T-cell (primary cell): ENCODE measurements around the gene ZNF135. TPM values are rescaled to one million over a fixed set of nuclear protein-coding genes. Genes with fewer than 3 reads are reported as not detected.

Experiments
- ATAC-seq, 4 experiments: fragments of 200-7000 bp in 3 of 4; fragments of 150-1000 bp in 1 of 4; cut with Tn5 transposase; replicated peaks in 1 of 4; 1 replicate in 3 of 4; 2 replicates in 1 of 4; pipeline ENCODE4 v1.10.0; 2021; ENCODE audit warnings: moderate library complexity in 3 of 4, mild to moderate bottlenecking in 2 of 4, moderate number of reproducible peaks in 1 of 4
- CTCF ChIA-PET, 2 donors: fragments of 300-600 bp; sonication (Branson Sonifier 250); formaldehyde crosslinking; loops; one replicate each; lab custom pipeline; 2022; ENCODE audit warnings: antibody characterized with exemption in 2 of 2; lab: Charles Lee
- POLR2A ChIA-PET, 2 donors: fragments of 300-600 bp; sonication (Branson Sonifier 250); formaldehyde crosslinking; loops; one replicate each; lab custom pipeline; 2022; ENCODE audit warnings: antibody characterized with exemption in 2 of 2; lab: Charles Lee
- DNase-seq, 35 experiments: peaks; one replicate each; pipeline versions ENCODE4 v3.0.0 to v3.0.0-alpha.2; 2013 to 2023
- H3K27ac ChIP-seq: one replicate; pipeline ENCODE4 v1.5.1; 2013; ENCODE audit warnings: low read length
- H3K27me3 ChIP-seq, 2 experiments: replicated peaks in 1 of 2; 1 replicate in 1 of 2; 2 replicates in 1 of 2; pipeline versions ENCODE4 v1.6.1 to v1.7.0; 2013; ENCODE audit warnings: low read length in 1 of 2, mixed read lengths in 1 of 2; ENCODE audit not compliant: control insufficient read depth in 2 of 2, insufficient read depth in 2 of 2; ENCODE audit errors: extremely low read depth in 1 of 2
- H3K36me3 ChIP-seq, 2 donors: 1 replicate in 1 of 2; 2 replicates in 1 of 2; pipeline versions ENCODE4 v1.6.1 to v1.7.0; 2013; ENCODE audit warnings: low read length in 1 of 2; ENCODE audit not compliant: control insufficient read depth in 2 of 2, insufficient read depth in 1 of 2; ENCODE audit errors: extremely low read depth in 1 of 2
- H3K4me1 ChIP-seq, 2 experiments: 1 replicate in 1 of 2; 2 replicates in 1 of 2; pipeline versions ENCODE4 v1.6.1 to v1.7.0; 2013; ENCODE audit warnings: low read length in 2 of 2, mixed read lengths in 1 of 2; ENCODE audit not compliant: insufficient read depth in 2 of 2, control insufficient read depth in 1 of 2; ENCODE audit errors: extremely low read depth in 1 of 2
- H3K4me3 ChIP-seq, 2 donors: 1 replicate in 1 of 2; 2 replicates in 1 of 2; pipeline versions ENCODE4 v1.5.1 to v1.7.0; 2013; ENCODE audit warnings: mild to moderate bottlenecking in 2 of 2, low read length in 1 of 2, moderate library complexity in 1 of 2; ENCODE audit not compliant: control insufficient read depth in 1 of 2; ENCODE audit errors: extremely low read depth in 1 of 2
- H3K9me3 ChIP-seq: 2 replicates; pipeline ENCODE4 v1.7.0; 2013
- H3K27ac Mint-ChIP-seq, 2 donors: one replicate each; pipeline ENCODE4 v1.8.0; 2020 to 2021; ENCODE audit warnings: mild to moderate bottlenecking in 2 of 2, mixed read lengths in 2 of 2
- H3K27me3 Mint-ChIP-seq, 2 donors: one replicate each; pipeline ENCODE4 v1.8.0; 2021 to 2022; ENCODE audit warnings: mixed read lengths in 2 of 2
- H3K36me3 Mint-ChIP-seq: one replicate; pipeline ENCODE4 v1.8.0; 2021; ENCODE audit warnings: mixed read lengths
- H3K4me1 Mint-ChIP-seq, 3 donors: one replicate each; pipeline ENCODE4 v1.8.0; 2020 to 2022; ENCODE audit warnings: mixed read lengths in 3 of 3, mild to moderate bottlenecking in 1 of 3
- H3K4me3 Mint-ChIP-seq, 3 donors: one replicate each; pipeline ENCODE4 v1.8.0; 2020 to 2022; ENCODE audit warnings: mild to moderate bottlenecking in 3 of 3, mixed read lengths in 3 of 3, moderate library complexity in 3 of 3
- H3K9me3 Mint-ChIP-seq, 3 donors: one replicate each; pipeline ENCODE4 v1.8.0; 2020 to 2022; ENCODE audit warnings: mixed read lengths in 3 of 3
- WGBS: methylation state at CpG from one replicate; pipeline ENCODE4 v1.1.5; 2013; ENCODE audit warnings: missing lambda C conversion rate; ENCODE audit not compliant: insufficient coverage; 5-methylcytosine and 5-hydroxymethylcytosine counted together
- total RNA-seq, 35 experiments: library from RNA in 6 of 35; stranded (reverse) in 6 of 35; fragments of 120-200 nt in 1 of 35; gene quantifications; one replicate each; pipeline versions ENCODE4 v1.2.1 to v1.2.4 and lab custom pipeline; 2013 to 2026

The ZNF135 gene
- total RNA-seq, 5 donors from 2014 or later (not counting 1 experiment from before 2014, with no cell fraction given) = 1.2 to 2.8 (median 2.1) TPM

DNA sequence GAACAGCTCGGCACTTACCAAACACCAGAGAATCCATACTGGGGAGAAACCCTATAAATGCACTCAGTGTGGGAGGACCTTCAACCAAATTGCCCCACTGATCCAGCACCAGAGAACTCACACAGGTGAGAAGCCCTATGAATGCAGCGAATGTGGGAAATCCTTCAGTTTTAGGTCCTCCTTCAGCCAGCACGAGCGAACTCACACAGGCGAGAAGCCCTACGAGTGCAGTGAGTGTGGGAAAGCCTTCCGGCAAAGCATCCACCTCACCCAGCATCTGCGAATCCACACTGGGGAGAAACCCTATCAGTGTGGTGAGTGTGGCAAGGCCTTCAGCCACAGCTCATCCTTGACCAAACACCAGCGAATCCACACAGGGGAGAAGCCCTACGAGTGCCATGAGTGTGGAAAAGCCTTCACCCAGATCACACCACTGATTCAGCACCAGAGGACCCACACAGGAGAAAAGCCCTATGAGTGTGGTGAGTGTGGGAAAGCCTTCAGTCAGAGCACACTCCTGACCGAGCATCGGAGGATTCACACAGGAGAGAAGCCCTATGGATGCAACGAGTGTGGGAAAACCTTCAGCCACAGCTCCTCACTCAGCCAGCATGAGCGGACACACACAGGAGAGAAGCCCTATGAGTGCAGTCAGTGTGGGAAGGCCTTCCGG, 8.3 kb downstream of the ZNF135 start:
- 92% methylated on average over 7 of the region's 15 CpGs for WGBS
- ATAC-seq = no peak
- no peaks in the 10 kb centered on the region for H3K27me3 Mint-ChIP-seq
- H3K27ac Mint-ChIP-seq = no peak overlapping the region
- Histone ChIP-seq H3K27me3 (no peaks in the 10 kb centered on the region), H3K27ac (no peak overlapping the region), H3K4me1 (no peaks in the 10 kb centered on the region), H3K36me3 (no peaks in the 10 kb centered on the region), H3K9me3 (peaks cover 3% of the 10 kb centered on the region), H3K4me3 (no peak overlapping the region)
- ChIA-PET POLR2A (no interaction called here), CTCF (no interaction called here)
- H3K36me3 Mint-ChIP-seq = peaks cover 54% of the 10 kb centered on the region
- no peak for DNase-seq
- peaks cover 23 to 65% (median 54%) of the 10 kb centered on the region in 3 donors for H3K9me3 Mint-ChIP-seq
- no peaks in the 10 kb centered on the region for H3K4me1 Mint-ChIP-seq
- no peak overlapping the region for H3K4me3 Mint-ChIP-seq

GRCh38 chr19:58079792-58080191, 20.7 kb downstream of the ZNF135 start:
- H3K36me3 Mint-ChIP-seq = peaks cover 21% of the 10 kb centered on the region
- CTCF ChIA-PET = interaction anchor here in 1 of 2 donors (0.7 kb wide), 1 partner anchor 381 kb away, joined by 9 read pairs; no protein-coding TSS in a partner anchor
- ATAC-seq (no peak), DNase-seq (no peak)
- POLR2A ChIA-PET = no interaction called here
- Histone ChIP-seq H3K9me3 (peaks cover 5% of the 10 kb centered on the region), H3K27ac (no peak overlapping the region), H3K4me1 (no peaks in the 10 kb centered on the region), H3K4me3 (no peak overlapping the region), H3K36me3 (peaks cover 0 to 4% of the 10 kb centered on the region in 2 donors), H3K27me3 (no peaks in the 10 kb centered on the region)
- WGBS = 83% methylated on average over 6 of the region's 10 CpGs
- no peaks in the 10 kb centered on the region for H3K4me1 Mint-ChIP-seq
- H3K4me3 Mint-ChIP-seq = no peak overlapping the region
- no peaks in the 10 kb centered on the region for H3K27me3 Mint-ChIP-seq
- no peak overlapping the region for H3K27ac Mint-ChIP-seq
- peaks cover 6 to 38% (median 31%) of the 10 kb centered on the region in 3 donors for H3K9me3 Mint-ChIP-seq

- no CpG with 5 or more reads among the region's 3 CpGs for WGBS
- Mint-ChIP-seq H3K27me3 (no peaks in the 10 kb centered on the region), H3K36me3 (peaks cover 20% of the 10 kb centered on the region), H3K4me3 (no peak overlapping the region), H3K27ac (no peak overlapping the region), H3K4me1 (no peaks in the 10 kb centered on the region), H3K9me3 (peaks cover 6 to 27% (median 23%) of the 10 kb centered on the region in 3 donors)
- H3K4me3 ChIP-seq = no peak overlapping the region
- no peak for ATAC-seq
- CTCF ChIA-PET = no interaction called here
- H3K27ac ChIP-seq = no peak overlapping the region
- H3K36me3 ChIP-seq = peaks cover 0 to 13% of the 10 kb centered on the region in 2 donors
- no peak for DNase-seq
- POLR2A ChIA-PET = interaction anchor here in 1 of 2 donors (0.5 kb wide), 1 partner anchor 907 kb away, joined by 5 read pairs; no protein-coding TSS in a partner anchor
- peaks cover 4% of the 10 kb centered on the region for H3K9me3 ChIP-seq
- peaks cover 0 to 4% of the 10 kb centered on the region in 2 experiments for H3K27me3 ChIP-seq
- no peaks in the 10 kb centered on the region for H3K4me1 ChIP-seq
Observed at GRCh38 chr19:58083021-58083420, 23.9 kb downstream of the ZNF135 start.

DNA sequence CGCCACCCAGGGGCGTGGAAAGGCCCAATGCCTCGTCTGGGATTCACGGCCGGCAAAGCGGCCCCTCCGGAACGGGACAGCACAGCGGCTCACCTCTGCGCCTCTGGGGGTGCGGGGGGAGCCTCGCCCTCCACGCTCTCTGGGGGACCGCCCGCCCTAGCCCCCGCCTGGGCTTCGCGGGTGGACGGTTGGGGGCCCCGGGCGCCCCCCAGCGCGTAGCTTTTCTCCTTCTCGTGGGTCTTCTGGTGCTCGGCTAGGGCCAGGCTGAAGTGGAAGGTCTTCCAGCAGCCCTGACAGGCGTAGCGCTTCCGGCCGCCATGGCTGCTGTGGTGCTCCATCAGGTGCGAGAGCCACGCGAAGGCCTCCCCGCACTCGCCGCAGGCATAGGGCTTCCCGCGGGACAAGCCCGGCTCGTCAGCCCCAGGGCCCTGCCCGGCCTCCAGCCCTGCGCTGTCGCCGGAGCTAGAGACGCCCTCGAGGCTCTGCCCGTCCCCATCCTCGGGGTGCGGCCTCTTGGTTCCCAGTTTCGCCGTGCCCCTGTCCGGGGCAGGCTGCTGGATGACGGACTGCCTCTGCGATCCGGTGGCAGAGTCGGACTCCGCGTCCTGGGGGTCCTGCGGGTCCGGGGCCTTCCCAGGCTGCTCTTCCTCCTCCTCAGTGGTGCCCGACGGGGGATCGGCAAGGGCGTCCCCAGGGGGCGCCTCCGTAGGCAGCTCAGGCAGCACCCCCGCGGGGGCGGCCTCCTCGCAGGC, 25.7 kb downstream of the ZNF135 start:
- H3K4me3 ChIP-seq = no peak overlapping the region
- no peak for ATAC-seq
- no peak overlapping the region for H3K27ac ChIP-seq
- peaks cover 0 to 4% of the 10 kb centered on the region in 2 experiments for H3K27me3 ChIP-seq
- ChIA-PET POLR2A (no interaction called here), CTCF (no interaction called here)
- 95% methylated on average over 66 of the region's 69 CpGs for WGBS
- H3K4me1 ChIP-seq = no peaks in the 10 kb centered on the region
- DNase-seq = no peak
- Mint-ChIP-seq H3K4me1 (no peaks in the 10 kb centered on the region), H3K27me3 (no peaks in the 10 kb centered on the region), H3K36me3 (peaks cover 21% of the 10 kb centered on the region), H3K4me3 (no peak overlapping the region), H3K27ac (no peak overlapping the region), H3K9me3 (peaks cover 6 to 24% (median 22%) of the 10 kb centered on the region in 3 donors)
- H3K9me3 ChIP-seq = peaks cover 4% of the 10 kb centered on the region
- peaks cover 0 to 15% of the 10 kb centered on the region in 2 donors for H3K36me3 ChIP-seq

DNA sequence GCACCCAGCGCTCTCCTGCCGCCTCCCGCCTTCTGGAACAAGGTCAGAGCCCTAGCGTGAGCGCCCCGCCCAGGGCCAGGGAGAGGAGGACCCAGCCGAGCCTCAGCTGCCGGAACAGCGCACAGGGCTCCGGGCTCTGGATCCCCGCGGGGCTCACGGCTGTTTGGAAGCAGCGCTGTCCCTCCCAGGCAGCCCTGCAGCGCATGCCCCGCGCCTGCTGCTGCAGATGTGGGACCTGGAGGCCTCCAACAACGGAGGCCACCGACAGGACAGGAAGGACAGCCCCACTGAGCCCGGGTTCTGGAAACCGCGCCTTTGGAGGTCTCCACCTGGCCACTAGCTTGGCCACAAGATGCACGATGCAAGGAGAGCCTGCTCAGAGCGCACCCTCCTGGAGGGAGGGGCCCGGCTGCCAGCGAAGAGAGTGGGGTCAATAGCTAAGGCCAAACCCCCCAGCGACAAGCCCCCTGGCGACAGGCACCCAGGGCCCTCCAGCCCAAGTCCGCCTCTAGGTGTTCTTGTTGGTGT, 26.3 kb downstream of the ZNF135 start:
- Histone ChIP-seq H3K27ac (no peak overlapping the region), H3K9me3 (peaks cover 4% of the 10 kb centered on the region), H3K4me3 (peak overlapping the region in 1 of 2 donors; percentile 27), H3K36me3 (peaks cover 0 to 15% of the 10 kb centered on the region in 2 donors), H3K4me1 (no peaks in the 10 kb centered on the region), H3K27me3 (peaks cover 0 to 4% of the 10 kb centered on the region in 2 experiments)
- no peak overlapping the region for H3K4me3 Mint-ChIP-seq
- peaks cover 21% of the 10 kb centered on the region for H3K36me3 Mint-ChIP-seq
- 92% methylated on average over 25 of the region's 29 CpGs for WGBS
- H3K9me3 Mint-ChIP-seq = peaks cover 6 to 18% (median 16%) of the 10 kb centered on the region in 3 donors
- POLR2A ChIA-PET = no interaction called here
- H3K4me1 Mint-ChIP-seq = no peaks in the 10 kb centered on the region
- ATAC-seq (no peak), DNase-seq (no peak)
- H3K27ac Mint-ChIP-seq = no peak overlapping the region
- no peaks in the 10 kb centered on the region for H3K27me3 Mint-ChIP-seq
- CTCF ChIA-PET = no interaction called here
